DMS53 (cell line): ENCODE data around the gene ZDHHC5.
A peak's percentile ranks its signal among the peaks of the same experiment; 100 is the strongest.

Experiments used
- DNase-seq: peaks from one replicate; lab custom pipeline; 2025; lab: John Stamatoyannopoulos, UW

The ZDHHC5 gene

GRCh38 chr11:57729479-57729878 lies 61.6 kb downstream of the ZDHHC5 start:
- no peak for DNase-seq

GRCh38 chr11:57732661-57733060 lies 64.7 kb downstream of the ZDHHC5 start:
- no peak for DNase-seq

- DNase-seq, result no peak
Observed at GRCh38 chr11:57735619-57736298, 67.8 kb downstream of the ZDHHC5 start.

- peak; percentile 93 for DNase-seq
Observed at GRCh38 chr11:57741132-57742086, 73.5 kb downstream of the ZDHHC5 start, which contains the start of gene SELENOH. TSS of gene SELENOH (plus strand) at chr11:57741491. CDS start at chr11:57741596, 105 bp downstream.

- DNase-seq, result no peak
Observed at GRCh38 chr11:57742087-57742452, 74.2 kb downstream of the ZDHHC5 start.

- DNase-seq, result no peak
Observed at GRCh38 chr11:57744357-57744756, 76.4 kb downstream of the ZDHHC5 start.

GRCh38 chr11:57745206-57745605 lies 77.3 kb downstream of the ZDHHC5 start:
- DNase-seq, result no peak

GRCh38 chr11:57746920-57747319 lies 79.0 kb downstream of the ZDHHC5 start:
- DNase-seq, result no peak
